Left renal pelvis (tissue), 4 donors: ENCODE measurements around the gene PARP15. TPM values are rescaled to one million over a fixed set of nuclear protein-coding genes. Genes with fewer than 3 reads are reported as not detected.

Source experiments
- DNase-seq, 4 donors: peaks; one replicate each; pipeline ENCODE4 v3.0.0-alpha.2; 2013; ENCODE audit warnings: low read depth in 4 of 4, low spot score in 3 of 4
- polyA plus RNA-seq, 4 donors: library from polyadenylated mRNA; unstranded; fragments of 120-200 nt; gene quantifications; one replicate each; pipeline ENCODE4 v1.2.1, GENCODE V29; 2013; ENCODE audit not compliant: insufficient read length in 4 of 4

Gene PARP15
- polyA plus RNA-seq, 4 donors: 0.24 to 1.1 (median 0.44) TPM

DNA sequence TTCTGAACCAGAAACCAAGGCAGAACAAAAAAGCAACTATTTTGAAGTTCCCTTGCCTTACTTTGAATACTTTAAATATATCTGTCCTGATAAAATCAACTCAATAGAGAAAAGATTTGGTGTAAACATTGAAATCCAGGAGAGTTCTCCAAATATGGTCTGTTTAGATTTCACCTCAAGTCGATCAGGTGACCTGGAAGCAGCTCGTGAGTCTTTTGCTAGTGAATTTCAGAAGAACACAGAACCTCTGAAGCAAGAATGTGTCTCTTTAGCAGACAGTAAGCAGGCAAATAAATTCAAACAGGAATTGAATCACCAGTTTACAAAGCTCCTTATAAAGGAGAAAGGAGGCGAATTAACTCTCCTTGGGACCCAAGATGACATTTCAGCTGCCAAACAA, 8.7 kb upstream of the PARP15 start:
- no peak for DNase-seq

DNA sequence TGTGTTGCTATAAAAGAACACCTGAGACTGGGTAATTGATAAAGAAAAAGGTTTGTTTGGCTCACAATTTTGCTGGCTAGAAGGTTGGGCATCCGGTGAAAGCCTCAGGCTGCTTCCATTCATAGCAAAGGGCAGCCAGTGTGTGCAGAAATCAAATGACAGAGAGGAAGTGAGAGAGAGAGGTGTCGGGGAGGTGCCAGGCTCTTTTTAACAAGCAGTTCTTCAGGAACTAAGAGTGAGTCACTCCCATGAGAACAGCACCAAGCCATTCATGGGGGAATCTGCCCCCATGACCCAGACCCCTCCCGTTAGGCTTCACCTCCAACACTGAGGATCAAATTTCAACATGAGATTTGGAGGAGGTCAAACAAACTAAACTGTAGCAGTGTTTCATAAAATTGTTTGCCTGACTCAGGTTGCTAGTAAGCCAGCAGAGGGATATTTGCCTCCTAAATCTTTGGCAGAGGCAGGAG, 4.5 kb upstream of the PARP15 start:
- no peak for DNase-seq

DNA sequence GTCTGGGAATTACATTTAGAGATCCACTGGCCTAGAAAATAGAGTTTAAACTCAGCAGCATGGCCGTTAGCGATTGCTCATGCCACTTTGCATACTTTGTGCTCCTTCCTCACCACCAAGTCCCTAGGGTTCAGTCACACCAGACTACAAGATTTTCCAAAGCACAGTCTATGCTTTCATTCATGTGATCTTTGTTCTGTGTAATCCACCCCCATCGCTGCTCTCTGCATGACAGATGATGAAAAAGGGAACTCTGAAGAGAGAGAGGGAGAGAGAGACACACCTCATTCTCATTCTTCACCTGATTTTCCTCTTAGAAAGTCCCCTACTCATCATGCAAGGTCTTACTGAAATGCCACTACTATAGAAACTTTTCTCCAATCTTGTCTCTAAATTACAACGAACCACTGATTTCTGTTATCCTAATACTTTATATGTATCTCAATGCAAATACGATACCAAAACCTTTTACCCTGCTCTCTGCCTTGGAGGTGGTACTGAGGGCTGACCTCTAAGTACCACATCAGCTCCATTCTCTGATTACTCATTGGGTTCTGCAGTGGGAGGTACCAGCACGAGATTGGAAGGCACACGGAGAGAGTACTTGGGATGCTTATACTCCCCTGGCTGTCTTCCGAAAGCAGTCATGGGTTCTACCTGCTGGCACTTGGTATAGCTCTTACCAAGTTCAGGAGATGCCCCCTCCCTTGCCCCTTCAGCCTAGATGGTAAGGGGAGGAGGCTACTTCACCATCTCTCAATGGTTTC, 1.1 kb upstream of the PARP15 start:
- DNase-seq: no peak

DNA sequence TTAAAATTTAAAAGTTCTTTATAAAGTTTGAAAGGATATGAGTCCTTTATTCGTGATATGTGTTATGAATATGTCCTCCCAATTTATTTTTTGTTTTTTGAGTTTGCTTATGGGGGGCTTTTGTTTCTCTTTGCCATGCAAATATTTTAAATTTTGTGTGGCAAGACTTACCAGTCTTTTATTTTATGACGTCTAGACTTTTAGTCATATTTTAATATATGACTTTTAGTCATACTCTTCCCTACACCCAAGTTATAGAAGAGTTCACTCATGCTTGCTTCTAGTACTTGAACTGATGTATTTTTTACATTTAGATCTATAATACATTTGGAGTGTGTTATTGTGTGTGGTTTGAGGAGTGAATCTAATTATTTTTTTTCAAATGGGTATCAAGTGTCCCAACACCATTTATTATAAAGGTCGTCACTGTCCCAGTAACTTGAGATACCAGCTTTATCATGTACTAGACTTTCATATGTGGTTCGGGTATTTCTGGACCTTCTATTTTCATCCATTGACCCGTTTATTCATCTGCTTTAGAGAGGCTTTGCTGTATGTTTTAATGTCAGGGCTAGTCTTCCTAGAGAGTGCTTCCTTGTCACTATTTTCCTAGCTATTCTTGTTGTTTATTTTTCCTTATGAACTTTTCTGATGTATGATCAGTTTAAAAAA, 755 bp downstream of the PARP15 start:
- no peak for DNase-seq

DNA sequence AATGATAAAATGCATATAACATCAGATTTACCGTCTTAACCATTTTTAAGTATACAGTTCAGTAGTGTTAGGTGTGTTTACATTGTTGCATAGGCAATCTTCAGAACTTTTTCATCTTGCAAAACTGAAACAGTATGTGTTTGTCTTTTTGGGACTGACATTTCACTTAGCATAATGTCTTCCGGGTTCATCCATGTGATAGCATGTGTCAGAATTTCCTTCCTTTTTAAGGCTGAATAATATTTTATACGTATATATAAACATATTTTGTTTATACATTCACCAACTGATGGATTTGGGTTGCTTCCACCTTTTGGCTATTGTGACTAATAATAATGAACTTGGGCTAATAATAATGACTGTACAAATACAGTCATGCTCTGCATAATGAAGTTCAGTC, 3.0 kb downstream of the PARP15 start:
- no peak for DNase-seq

DNA sequence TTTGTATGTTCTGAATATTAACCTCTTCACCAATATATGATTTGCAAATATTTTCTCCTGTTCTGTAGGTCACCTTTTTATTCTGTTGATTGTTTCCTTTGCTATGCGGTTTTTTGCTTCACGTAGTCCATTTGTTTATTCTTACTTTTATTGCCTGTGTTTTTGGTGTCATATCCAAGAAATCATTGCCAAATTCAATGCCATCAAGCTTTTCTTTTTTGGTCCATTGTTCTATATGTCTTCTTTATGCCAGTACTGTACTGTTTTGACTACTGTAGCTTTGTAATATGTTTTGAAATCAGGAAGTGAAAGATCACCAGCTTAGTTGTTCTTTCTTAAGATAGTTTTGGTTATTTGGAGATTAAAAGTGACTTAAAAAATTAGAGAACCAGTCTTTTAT, 4.2 kb downstream of the PARP15 start:
- no peak for DNase-seq

DNA sequence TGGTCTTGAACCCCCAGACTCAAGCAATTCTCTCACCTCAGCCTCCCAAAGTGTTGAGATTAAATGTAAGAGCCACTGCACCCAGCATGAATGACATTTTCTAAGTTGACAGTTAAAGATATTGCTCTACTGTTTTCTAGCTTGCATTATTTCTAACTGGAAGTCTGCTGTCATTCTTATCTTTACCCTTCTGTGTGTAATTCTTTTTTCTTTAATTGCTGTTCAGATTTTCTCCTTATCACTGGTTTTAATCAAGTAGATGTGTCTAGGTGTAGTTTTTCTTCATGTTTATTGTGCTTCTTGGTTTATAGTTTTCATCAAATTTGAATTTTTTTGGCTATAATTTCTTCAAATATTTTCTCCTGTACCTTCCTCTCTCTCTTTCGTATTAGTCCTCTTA, 4.9 kb downstream of the PARP15 start:
- no peak for DNase-seq

DNA sequence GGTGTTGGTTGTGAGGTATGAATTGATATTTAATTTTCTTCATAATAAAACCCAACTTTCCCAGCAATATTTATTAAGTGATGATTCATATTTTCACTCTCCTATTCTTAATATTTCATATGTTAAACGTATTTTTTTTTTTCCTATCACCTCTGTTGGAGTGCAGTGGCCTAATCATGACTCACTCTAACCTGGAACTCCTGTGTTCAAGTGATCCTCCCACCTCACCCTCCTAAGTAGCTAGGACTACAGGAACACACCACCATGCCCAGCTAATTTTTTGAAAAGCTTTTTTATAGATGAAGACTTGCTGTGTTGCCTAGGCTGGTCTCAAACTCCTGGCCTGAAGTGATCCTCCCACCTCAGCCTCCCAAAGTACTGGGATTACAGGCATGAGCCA, 8.6 kb downstream of the PARP15 start:
- DNase-seq: no peak

DNA sequence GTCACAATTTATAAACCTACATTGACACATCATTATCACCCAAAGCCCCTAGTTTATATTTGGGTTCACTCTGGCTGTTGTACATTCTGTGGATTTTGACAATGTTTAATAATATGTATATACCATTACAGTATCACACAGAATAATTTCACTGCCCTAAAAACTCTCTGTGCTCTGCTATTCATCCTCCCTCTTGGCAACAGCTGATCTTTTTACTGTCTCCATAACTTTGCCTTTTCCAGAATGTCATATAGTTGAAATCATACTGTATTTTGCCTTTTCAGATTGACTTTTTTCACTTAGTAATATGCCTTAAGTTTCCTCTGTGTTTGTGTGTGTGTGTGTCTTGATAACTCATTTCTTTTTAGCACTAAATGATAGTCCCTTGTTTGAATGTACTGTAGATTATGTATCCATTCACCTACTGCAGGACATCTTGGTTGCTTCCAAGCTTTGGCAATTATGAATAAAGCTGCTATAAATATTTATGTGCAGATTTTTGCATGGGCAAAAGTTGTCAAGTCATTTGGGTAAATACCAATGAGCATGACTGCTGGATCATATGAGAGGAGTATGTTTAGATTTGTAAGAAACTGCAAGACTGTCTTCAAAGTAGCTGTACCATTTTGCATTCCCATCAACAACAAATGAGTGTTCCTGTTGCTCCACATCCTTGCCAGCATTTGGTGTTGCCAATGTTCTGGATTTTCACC, 9.5 kb downstream of the PARP15 start:
- no peak for DNase-seq

DNA sequence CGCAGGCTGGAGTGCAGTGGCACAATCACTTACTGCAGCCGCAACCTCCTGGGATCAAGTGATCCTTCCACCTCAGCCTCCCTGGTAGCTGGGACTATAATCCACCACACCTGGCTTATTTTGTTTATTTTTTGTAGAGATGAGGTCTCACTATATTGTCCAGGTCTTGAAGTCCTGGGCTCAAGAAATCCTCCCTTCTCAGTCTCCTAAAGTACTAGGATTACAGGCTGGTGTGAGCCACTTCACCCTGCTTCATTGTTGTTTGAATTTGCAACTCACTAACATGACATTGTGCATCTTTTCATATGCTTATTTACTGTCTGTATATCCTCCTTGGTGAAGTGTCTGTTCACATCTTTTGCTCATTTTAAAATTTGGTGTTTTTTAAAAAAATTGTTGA, 10.1 kb downstream of the PARP15 start:
- no peak for DNase-seq

DNA sequence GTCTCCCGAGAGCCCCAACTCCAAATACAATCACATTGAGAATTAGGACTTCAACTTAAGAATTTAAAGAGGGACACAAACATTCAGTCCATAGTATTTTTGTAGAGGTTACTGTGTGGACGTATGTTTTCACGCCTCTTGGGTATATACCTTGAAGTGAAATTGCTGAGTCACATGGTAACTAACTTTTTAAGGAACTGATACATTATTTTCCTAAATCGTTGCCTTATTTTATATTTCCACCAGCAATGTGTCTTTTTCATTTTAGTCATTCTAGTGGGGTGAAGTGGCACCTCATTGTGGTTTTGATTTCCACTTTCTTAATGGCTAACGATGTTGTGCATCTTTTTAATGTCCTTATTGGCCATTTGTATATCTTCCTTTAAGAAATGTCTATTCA, 11.8 kb downstream of the PARP15 start:
- DNase-seq: no peak

DNA sequence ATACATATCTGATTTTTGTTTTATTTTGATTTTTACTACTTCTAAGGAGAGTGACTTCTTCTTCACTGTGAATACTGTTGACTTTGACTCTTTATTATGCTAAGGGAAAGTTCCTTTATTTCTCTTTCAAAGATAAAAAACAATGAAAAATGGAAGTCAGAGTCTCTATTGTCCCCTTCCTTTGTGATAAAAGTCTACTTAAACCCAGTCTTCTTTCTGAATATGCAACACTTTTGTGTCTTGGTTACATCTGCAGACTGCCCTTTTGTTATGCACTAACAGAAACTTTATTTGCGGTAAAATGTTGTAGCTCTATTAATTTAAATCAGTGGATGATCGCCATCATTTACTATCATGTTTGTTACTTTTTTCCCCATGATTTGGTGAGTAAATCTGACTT, 13.2 kb downstream of the PARP15 start:
- DNase-seq: no peak

DNA sequence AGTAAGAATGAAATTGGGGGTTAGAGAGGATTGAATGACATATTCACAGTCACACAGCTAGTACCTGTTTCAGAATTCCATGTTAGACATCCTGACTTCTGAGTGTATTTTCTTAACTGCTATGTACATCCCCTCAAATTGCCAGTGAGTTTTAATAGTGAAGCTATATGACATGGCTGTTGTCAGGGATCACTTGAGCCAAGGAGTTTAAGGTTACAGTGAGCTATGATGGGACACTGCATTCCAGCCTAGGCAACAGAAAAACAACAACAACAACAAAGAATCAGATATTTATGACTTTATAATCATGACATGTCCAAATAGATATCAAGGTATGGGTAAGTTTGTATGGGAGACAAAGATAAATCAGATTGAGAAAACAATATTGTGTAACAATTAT, 16.6 kb downstream of the PARP15 start:
- DNase-seq: no peak

DNA sequence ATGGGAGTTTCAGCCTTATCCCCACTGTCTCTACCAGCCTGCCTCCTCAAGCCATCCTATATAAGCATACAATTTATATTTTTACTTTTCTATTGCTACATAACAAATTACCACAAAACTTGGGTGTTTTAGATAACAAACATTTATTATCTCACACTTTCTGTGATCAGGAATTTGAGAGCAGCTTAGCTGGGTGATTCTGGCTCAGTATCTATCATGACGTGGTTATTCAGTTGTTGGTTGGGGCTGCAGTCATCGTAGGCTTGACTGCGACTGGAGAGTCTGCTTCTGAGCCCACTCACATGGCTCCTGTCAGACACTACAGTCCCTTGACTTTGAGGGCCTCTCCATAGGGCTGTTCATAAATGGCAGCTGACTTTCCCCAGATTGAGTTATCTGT, 20.7 kb downstream of the PARP15 start:
- no peak for DNase-seq

DNA sequence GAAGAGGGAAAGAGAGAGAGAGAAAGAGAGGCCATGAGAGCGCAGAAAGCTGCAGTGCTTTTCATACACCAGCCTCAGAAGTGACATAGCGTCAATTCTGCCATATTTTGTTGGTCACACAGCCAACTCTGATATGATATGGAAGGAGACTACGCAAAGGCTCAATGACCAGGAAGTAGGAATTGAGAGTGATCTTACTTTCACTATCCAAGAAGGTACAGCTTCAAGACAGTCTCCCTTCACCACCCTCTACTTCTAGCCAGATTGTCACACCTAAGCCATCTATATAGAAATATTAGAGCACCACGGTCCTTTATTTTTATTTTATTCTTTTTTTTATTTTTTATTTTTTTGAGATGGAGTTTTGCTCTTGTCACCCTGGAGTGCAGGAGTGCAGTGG, 21.1 kb downstream of the PARP15 start:
- DNase-seq: no peak

DNA sequence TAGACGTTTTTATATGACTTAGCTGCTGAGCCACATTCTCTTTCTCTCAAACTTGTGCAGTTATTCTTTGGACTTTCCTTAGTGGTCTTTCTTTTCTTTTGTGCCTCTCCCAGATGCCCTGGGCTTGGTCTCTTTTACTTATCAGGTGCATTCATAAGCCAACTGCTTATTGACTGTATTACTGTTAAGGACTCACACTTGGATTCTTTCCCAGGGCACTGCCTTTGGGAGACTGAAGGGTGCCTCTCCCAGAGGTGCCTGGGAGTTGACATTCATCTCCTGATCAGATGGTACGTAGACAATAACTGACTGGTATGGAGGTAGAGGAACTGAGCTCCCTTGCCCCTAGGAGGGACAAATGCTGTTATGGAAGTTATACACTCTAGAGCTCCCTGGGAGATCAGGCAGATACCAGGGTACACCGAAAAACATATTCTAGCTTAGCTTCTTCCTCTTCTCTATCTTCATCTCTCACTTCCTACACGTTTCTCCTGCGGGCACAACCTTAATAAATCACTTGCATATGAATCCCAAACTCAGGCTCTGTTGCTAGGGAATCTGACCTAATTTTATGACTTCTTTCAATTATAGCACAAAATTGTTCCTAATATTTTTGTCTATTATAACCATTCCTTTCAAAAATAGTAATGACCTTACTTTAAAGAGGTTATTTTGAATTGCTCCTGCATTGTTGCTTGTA, 24.7 kb downstream of the PARP15 start:
- no peak for DNase-seq

DNA sequence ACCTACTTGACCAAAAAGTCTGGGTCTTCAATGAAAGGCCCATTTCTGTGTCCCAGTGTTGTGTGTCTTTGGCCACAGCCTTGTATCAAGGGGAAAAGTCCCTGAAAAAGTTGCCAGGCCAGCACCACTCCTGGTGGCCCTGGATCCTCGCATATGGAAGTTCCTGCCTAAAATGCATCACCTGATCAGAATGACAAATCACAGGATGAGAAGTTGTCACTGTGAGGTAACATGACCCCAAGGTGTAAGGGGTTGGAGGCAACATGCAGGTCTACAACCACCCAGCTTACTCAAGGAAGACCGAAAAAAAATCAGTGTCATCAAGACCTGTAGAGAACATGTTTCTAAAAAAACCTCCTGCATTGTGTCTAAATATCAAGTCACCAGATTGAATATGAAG, 25.6 kb downstream of the PARP15 start:
- DNase-seq: no peak

DNA sequence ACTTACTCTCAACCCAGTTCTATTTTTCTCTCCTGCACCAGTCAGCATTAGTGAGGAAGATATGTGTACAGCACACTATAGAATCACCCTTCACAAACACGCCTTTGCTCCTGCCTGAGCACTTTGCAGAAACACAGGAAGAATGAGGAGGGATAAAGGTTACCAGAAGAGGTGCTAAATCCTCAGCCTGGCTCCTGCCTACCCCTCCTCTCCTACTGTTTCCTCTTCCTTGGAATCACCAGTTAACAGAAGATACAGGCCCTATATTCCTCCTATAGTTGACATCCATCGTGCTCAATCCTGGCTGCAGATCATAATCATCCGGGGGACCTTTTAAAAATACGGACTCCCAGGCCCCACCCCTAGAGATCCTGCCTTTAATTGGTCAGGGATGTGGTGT, 28.9 kb downstream of the PARP15 start:
- DNase-seq: no peak

DNA sequence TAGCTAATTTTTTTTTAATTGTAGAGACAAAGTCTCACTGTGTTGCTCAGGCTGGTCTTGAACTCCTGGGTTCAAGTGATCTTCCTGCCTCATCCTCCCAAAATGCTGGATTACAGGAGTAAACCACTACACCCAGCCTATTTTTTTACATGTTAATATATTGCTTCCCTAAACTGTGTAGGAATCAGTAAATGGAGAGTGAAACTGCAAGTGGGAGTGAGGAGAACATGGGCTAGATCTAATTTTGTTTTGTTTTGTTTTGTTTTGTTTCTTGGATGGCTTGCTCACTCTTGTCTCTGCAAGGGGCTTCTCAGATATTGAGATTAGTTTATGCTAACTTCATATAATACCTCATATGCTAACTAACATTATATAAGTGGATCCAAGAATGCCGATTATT, 31.5 kb downstream of the PARP15 start:
- no peak for DNase-seq

DNA sequence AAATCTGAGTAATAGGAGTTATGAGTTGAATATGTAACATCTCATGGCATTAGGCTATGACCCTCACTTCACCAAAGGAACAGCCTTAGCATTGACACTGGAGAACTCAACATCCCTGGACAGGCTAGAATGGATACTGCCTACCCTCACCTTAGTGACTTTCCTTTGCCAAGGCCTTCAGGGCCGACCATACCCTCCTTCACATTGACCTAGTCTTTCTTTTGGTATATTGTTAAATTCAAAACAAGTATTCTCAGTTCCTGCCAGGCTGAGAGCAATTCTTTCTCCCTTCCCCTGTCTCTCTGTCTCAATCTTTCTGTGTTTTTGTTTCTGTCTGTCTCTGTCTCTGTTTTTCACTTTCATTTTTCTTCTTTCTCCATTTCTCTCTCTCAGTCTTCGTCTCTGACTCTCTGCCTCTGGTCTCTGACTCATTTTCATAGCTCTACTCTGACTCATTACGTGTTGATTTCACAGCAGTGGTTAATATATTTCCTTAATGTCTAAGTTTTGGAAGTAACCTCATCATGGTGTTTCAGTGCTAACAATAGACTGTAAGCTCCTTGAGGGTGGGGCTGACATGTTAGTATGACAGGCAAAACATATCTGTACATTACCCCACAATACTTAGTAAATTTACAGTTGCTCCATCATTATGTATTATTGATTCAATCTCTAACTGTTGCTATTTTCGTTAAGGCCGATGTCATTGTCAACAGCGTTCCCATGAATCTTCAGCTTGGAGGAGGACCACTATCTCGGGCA, 32.5 kb downstream of the PARP15 start:
- no peak for DNase-seq
